ENCODE data around the gene CELA2B. TPM values are rescaled to one million over a fixed set of nuclear protein-coding genes. Genes with fewer than 3 reads are reported as not detected.

Gene CELA2B
- total and polyA plus RNA-seq, 2 of the 8 experiments (the other 6 are each of a cell fraction or from before 2014, with no cell fraction given): not detected

DNA sequence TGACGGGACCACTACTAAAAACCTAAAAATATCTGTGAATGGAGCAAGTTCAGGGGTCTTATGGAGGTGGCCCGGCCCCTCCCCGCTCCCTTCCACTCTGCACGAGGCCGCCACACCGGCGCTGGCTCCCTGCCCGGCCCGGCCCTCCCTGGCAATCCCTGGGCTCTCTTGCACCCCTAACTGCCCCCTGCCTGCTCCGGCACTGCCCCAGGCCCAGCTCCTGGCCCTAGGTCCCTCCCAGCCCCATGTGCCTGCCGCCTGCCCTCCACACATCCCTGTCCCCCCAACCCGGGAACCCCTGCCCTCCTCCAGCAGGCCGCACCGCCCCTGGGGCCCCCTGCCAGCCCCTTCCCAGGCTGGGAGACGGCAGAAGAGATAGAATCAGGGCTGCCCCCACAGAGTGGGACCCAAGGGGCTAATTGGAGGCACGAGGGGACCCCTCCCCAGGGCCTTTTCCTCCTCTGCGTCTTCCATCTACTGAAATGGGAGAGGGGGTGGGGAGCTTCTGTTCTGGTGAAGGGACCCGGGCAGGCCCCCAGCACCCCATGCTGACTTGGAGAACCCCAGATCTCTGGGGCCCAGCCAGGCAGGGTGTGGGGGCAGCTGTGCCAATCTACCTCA is 47.0 kb upstream of the CELA2B start (continued):
- TF ChIP-seq, protein P1, sequence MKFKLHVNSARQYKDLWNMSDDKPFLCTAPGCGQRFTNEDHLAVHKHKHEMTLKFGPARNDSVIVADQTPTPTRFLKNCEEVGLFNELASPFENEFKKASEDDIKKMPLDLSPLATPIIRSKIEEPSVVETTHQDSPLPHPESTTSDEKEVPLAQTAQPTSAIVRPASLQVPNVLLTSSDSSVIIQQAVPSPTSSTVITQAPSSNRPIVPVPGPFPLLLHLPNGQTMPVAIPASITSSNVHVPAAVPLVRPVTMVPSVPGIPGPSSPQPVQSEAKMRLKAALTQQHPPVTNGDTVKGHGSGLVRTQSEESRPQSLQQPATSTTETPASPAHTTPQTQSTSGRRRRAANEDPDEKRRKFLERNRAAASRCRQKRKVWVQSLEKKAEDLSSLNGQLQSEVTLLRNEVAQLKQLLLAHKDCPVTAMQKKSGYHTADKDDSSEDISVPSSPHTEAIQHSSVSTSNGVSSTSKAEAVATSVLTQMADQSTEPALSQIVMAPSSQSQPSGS (IDR thresholded peaks at IDR 0.05; ENCODE audit: low read length): no peak
- TF ChIP-seq SIRT6 (IDR thresholded peaks at IDR 0.05; ENCODE audit: low read length) (no peak), HDAC2 (IDR thresholded peaks at IDR 0.05; ENCODE audit: borderline replicate concordance in 1 of 2, low read depth in 2 of 2, low read length in 2 of 2) (no peak), CTBP2 (IDR thresholded peaks at IDR 0.05; ENCODE audit: borderline replicate concordance, insufficient read depth, insufficient read length, low read length) (no peak)

Measured in H1 (cell line).